GM18873 (cell line): ENCODE measurements around the gene ZNF132.
"Not testable (repeated sequence)": the region's sequence is repeated elsewhere in the genome, so short reads cannot be mapped to it uniquely, and the experiment has no call there.

Experiments
- ATAC-seq: cut with Tn5 transposase; IDR thresholded peaks from one replicate; pipeline ENCODE4 v1.9.1; 2021; ENCODE audit warnings: mild to moderate bottlenecking, moderate library complexity, moderate number of reproducible peaks; ENCODE audit not compliant: unreplicated experiment, low FRiP score

ZNF132 gene

DNA sequence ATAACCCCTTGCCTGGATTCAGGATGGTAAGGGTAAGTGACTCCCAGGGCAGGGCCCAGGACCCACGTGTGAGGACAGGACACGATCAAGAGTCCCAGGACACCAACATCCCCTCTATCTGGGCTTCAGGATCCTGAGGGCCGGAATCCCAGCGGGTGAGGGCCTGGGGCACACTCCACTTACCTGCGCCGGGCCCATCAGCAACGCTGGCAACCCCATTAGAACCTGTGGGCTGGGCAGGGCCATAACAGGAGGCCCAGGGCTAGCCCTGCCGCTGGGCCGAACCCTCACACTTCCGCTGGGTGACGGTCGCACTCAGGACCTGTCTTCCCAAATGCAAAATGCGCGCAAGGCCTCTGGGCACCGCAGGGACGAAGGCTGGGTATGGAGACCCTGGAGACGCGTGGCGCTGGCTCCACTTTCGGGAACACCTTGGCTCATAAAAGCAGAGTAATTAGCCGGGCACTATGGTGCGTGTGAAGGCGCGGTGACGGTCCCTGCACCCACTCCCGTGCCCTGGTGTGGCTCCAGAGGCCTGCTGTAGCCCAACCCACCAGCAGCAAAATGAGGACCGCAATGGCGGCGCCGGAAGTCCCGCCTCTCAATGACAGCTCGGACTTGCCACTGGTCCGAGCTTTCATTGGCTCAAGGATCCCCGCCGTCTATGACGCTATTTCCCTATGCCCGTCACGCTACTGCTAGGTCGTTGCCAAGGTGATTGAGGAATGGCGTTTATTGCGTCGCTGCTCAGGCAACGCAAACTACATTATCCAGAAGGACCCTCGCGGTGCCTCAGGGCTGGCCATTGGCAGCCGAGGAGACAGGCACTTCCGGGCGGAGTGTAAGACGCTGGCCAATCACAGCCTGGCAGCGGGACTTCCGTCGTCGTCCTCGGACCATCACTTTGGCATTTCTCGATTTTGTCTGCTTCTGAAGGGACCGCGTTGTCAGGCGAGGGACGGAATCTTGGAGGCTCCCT lies at the start of gene ZNF132:
TSS of gene ZNF132 (minus strand) at position 578 of the 979 bp plus-strand sequence. CDS start at position 246, 332 bp downstream.
- peak; percentile 87 for ATAC-seq

DNA sequence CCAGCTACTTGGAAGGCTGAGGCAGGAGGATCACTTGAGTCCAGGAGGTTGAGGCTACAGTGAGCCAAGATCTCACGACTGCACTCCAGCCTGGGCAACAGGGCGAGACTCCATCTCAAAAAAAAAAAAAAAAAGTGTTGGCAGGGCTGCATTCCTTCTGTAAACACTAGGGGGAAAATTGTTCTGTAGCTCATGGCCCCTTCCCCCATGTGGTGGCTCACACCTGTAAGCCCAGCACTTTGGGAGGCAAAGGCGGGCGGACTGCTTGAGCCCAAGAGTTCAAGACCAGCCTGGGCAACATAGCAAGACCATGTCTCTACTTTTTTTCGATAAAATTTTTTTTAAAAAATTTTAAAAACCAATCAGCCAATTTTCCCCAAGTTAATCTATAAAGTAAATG lies 44.4 kb upstream of the ZNF132 start:
- ATAC-seq = not testable (repeated sequence)

DNA sequence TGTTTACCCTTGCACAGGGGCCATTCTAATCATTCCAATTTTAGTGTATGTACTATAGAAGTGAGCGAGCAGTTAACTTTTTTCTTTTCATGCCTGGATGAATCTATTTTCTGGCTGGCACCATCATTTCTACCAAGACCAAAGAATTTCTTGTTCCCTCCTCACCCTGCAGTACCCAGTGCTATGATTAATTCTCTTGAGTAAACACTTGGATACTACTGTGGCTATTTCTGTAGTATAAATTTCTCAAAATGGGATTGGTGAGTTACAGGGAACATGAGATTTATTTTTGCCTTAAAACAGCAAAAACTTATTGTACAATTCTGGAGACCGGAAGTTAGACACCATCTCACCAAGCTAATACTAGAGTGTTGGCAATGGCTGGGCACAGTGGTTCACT lies 43.8 kb upstream of the ZNF132 start:
- no peak for ATAC-seq

DNA sequence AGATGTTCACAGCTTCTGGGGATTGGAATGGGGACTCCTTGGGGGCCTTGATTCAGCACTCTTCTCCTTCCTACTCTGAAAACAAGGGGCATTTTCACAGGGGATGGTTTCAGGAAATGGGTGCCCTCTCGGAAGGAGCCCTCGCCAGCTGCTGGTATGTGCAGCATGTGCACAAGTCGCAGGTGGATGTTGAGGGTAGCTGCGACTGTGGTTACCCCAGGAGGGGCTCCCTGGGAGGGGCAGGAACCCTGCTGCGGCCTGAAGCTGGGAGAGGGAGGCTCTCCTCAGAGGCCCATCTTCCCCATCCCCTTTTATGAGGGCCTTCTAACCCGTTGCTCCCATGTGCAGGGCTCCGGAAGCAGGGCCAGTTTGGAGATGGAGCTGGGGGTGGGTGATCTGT lies 42.4 kb upstream of the ZNF132 start:
- ATAC-seq = no peak

DNA sequence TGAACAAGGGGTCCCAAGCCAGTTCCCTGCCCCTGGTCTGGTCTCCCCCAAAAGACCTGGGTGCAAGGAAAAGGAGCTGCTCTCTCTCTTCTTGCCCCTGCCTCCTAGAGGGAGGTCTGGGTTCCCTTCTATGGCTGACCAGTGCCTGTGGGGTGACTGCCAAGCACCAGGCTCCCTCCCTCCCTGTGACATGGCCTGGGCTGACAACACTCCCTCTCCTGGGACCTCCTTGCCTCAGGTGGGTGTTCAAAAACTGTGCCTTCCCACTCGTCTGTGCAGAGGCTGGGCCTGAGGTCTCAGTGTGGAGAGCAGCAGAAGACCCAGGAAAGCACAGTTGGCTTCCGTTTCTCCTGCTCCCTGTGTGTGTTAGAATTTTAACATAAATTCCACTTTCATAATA lies 40.9 kb upstream of the ZNF132 start:
- ATAC-seq = no peak

DNA sequence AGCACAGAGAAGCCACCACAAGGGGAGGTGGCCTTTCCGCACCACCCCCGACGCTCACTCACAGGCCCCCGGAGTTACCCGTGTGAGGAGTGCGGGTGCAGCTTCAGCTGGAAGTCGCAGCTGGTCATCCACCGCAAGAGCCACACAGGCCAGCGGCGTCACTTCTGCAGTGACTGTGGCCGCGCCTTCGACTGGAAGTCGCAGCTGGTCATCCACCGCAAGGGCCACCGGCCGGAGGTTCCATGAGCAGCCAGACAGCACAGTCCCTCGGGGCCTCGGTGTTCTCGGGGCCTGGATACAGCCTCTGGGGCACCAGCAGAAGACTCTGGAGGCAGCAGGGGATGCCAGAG lies 40.5 kb upstream of the ZNF132 start:
- ATAC-seq = no peak

DNA sequence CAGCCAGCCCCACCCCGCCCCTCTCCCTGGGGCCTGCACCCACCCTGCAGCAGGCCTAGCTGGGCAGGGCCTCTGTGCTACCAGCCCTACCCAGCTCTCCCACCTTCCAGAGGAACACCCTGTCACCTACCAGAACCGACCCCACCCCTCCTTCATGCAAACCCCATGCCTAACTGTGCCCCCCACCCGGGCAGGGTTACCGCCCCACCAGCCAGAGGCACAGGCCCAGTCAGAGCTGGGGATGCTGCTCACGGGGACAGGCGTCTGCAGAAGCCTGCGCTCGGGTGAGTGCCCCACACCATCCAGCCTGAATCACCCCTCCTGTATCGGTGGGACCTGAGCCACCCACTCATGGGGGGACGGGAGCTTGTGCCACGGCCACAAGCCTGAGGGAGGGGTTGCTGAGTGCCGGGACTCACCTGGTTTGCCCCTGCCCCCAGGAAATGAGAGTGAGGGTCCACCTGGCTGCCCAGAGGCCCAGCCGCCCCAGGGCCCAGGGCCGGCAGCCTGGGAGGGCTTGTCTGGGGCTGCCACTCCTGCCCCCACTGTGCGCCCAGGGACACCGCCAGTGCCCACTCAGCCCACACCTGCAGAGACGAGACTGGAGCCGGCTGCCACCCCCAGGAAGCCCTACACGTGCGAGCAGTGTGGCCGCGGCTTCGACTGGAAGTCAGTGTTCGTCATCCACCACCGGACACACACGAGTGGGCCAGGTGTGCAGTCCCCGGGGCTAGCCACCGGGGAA lies 40.0 kb upstream of the ZNF132 start:
- ATAC-seq = no peak

DNA sequence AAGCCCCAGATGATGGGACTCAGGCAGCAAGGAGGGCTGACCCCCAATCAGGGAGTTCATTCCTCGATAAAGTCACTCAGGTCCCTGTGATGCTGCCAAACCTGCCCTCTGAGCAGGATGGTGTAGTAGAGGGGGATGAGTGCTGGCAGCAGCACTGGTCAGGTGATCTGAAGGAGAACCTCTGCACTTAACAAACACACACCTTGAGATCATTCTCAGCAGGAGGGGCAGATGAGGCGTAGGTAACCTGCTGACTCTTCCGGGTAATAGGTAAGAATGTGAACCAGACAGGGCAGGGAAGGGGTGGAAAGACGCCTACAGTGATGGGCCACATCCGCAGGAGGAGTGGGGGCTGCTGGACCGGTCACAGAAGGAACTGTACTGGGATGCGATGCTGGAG lies 39.4 kb upstream of the ZNF132 start:
- ATAC-seq = no peak

DNA sequence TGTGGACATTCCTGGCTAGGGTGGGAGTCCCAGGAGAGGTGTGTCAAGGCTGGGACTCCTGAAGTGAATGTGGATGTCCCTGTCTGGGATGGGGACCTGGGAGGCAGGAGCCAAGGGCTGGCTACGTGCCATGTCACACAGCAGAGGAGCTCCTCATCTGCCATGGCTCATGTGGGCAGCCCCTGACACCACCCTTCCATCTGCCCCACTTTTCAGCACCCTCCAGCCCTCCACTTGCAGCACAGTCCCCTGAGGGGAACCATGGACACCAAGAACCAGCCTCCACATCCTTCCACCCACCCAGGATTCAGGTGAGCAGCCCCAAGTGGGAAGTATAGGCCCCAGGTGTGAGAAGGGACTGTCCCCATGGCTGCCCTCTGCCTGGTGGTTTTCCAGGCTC lies 37.9 kb upstream of the ZNF132 start:
- no peak for ATAC-seq

DNA sequence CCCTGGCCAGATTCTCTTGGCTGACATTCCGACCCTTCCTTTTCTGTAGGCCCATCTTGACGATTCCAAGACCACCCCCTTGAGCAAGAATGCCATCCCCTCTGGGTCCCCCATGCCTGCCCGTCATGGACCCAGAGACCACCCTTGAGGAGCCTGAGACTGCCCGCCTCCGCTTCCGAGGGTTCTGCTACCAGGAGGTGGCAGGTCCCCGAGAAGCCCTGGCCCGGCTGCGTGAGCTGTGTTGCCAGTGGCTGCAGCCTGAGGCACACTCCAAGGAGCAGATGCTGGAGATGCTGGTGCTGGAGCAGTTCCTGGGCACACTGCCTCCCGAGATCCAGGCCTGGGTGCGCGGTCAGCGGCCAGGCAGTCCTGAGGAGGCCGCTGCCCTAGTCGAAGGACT lies 37.2 kb upstream of the ZNF132 start:
- no peak for ATAC-seq

DNA sequence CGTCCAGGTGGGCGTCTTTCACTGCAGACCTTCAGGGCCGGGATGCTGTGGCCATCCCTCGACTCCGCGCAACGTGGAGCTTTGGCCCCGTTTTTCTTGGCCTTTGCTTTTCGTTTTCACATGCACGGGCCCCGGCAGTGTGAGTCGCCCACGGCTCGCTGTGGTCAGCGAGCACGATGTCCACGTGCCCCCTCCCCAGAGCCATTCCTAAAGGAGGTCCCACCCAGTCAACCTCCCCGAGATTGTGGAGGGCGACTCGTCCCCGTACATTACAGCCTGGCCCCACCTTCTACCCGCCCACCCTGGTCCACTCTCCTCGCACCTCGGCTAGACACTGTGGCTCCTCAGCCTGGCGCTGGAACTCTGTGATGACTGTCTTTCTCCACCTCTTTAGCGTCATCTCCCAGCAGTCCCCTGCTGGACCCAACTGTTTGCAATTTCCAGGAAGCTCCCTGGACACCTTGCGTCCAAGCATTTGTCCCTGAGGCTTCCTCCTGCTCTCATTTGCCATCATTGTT lies 36.6 kb upstream of the ZNF132 start:
- no peak for ATAC-seq

DNA sequence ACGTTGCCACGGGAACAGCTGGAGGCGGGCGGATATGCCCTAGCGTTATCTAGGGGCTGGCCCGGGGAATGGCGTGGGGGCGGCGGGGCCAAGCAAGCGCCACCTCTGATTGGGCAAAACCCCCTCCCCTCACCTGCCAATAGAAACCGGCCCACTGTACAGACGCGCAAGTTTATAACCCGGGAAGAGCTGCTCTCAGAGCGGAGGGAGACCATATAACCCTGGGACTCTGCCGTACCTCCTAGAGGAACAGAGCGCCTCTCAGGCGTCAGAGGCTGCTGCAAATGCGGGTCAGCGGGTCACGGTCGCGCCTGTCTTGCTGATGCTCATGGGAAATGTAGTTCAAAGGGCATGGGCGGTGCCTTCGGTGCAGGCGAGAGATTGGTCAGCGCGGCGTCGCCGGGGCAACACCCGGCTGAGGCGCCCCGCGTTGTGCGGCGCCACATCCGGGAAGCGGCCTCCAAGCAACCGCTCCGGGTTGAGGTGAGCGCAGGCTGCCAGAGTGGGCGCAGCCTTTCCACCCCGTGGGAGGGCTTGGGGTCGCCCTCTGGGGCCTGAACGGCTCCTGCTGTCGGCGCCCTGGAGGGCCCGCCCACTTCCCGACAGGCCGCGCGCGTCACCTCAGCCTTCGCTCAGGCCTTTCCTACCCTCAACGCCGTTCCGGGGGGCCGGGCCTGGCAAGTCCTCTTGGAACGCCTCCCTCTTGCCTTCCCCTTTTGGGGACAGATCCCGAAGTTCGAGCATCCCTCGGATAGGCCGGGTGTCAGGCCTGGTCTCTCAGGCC lies 36.0 kb upstream of the ZNF132 start, which contains the start of gene ZNF446:
TSS of gene ZNF446 (plus strand) at position 639 of the 784 bp plus-strand sequence. CDS start 867 bp downstream, outside the sequence.
- peak; percentile 74 for ATAC-seq

DNA sequence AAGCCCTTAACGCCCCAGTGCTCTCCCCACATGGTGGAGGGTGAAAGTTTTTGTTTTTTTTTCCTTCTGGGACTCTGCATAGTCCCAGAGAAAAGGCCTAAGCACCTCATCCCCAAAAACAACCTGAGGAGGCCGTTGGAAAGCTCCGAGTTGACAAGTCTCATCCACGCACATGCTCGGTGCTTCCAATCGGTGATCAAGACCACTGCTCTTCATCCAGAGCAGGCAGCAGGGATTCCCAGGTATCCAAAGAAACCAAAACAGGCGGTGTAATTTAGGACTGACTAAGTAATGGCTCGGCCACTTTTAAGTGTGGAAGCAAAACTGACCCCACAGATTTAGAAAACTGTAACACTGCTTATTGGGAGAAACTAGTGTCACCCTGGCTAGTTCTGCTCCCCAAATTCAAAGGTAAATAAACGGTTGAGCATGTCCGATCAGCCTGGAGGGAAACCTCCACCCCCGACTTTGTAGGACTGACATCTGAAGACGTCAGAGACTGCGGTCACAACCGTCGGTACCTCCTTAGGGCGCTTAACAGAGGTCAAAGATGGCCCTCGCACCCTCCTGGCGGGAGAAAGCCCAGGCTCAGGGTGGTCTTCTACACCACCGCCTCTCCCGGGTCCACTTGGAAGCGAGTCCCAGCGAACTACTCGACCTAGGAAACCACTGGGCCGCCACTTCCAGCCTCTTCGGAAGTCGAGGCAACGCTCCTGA lies 35.2 kb upstream of the ZNF132 start:
- peak; percentile 2 for ATAC-seq

DNA sequence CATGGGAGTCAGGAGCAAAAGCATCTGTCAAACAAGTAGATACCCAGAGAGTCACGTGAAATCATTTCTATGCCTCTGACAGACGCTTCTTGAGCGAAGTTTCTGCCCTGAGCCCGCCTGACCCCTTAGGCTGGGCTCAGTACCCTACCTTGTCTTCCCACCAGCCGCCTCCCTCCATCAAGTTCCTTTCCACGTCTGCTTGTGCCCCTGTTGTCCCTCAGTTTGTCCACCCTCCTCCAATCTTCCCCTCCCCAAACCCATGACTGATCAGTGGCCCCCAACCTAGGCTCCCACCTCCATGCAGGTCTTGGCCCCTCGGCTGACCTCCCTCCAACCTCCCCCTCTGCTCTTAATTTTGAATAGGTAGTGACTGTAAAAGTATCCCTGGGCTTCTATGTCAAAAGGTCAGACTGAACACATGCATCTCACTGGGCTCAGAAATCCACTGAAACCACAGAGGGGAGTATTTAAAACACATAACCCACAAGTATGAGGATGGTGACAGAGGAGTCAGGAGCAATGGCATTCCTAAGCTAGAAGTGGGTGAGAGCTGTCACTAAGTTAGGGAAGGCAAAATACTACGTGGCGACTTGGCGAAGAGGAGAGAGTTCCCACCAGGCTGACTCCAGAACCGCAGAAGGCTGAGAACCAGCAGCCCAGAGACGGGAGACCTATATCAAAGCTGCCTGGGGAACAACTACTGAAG lies 34.5 kb upstream of the ZNF132 start:
- ATAC-seq = no peak

DNA sequence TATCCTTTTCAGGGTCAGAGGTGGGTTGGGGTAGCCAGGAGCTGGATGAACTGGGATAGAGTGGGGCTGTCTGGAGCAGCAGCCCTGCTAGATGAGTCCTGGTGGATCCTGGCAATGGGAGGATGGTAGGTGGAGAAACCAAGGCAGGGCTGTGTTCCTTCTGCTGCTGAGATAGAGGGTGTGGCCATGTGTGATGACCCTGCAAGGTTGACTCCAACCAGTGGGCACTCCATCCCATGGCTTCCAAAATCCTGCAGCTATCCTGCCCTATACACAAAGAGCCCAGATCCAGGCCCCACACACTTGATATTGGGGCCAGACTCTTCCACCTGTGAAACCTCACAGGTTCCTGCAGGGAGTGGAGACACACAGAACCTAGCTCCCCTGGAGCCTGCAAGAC lies 33.8 kb upstream of the ZNF132 start:
- no peak for ATAC-seq

DNA sequence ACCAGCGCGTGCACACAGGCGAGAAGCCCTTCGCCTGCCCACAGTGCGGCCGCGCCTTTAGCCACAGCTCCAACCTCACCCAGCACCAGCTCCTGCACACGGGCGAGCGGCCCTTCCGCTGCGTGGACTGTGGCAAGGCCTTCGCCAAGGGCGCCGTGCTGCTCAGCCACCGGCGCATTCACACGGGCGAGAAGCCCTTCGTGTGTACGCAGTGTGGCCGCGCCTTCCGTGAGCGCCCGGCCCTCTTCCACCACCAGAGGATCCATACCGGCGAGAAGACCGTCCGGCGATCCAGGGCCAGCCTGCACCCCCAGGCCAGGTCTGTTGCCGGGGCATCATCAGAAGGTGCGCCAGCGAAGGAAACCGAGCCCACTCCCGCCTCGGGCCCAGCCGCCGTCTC lies 31.8 kb upstream of the ZNF132 start:
- ATAC-seq = no peak

DNA sequence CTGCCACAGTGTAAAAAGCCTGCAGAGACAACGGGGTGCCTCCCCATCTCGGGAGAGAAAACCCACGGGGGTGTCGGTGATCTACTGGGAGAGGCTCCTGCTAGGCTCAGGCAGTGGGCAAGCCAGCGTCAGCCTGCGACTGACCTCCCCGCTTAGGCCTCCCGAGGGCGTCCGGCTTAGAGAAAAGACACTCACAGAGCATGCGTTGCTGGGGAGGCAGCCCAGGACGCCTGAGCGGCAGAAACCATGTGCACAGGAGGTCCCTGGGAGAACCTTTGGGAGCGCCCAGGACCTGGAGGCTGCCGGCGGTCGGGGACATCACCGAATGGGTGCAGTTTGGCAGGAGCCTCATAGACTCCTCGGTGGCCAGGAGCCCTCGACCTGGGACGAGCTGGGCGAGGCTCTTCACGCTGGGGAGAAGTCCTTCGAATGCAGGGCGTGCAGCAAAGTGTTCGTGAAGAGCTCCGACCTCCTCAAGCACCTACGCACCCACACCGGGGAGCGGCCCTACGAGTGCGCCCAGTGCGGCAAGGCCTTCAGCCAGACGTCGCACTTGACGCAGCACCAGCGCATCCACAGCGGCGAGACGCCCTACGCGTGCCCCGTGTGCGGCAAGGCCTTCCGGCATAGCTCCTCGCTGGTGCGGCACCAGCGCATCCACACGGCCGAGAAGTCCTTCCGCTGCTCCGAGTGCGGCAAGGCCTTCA lies 31.0 kb upstream of the ZNF132 start:
- ATAC-seq = not testable (repeated sequence)

DNA sequence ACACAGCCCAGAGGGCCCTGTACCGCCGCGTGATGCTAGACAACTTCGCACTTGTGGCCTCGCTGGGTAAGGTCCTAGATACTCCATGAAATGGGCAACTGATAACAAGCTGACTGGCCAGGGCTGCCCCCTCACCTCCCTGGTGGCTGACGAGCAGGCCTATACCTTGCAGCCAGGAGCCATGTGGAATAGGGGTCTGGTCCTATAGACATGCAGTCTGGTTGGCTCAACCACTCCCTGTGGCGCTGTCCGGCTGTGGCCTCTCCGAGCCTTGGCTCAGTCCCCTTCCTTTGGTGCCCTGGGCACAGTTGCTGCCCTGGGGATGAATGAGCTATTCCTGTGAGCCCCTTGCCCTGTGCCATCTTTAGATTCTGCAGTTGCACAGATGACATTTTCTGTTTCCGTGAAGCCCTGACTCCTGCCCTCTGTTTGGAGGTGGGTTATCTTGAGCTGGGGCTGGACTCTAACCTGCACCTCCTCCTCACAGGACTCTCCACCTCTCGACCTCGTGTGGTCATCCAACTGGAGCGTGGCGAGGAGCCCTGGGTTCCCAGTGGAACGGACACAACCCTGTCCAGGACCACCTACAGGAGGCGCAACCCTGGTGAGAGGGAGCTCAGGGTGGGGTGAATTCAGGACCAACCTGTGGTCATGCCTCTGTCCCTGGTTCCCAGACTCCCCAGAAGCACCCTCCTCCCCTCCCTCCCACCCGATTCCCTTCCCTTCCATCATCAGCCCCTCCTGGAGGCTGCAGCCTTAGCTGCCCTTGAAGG lies 29.5 kb upstream of the ZNF132 start:
- no peak for ATAC-seq
